ENCODE data around the gene ETS2.

GRCh38 chr21:38824124-38824822 lies 18.5 kb downstream of the ETS2 start:
- TF ChIP-seq MAX (IDR thresholded peaks at IDR 0.05) (no peak), YY1 (IDR thresholded peaks at IDR 0.05; ENCODE audit: low read depth) (no peak), EP300 (IDR thresholded peaks at IDR 0.05; ENCODE audit: borderline replicate concordance) (no peak)

Data from Ishikawa (cell line).